ENCODE results near the gene MTRR.

MTRR gene

DNA sequence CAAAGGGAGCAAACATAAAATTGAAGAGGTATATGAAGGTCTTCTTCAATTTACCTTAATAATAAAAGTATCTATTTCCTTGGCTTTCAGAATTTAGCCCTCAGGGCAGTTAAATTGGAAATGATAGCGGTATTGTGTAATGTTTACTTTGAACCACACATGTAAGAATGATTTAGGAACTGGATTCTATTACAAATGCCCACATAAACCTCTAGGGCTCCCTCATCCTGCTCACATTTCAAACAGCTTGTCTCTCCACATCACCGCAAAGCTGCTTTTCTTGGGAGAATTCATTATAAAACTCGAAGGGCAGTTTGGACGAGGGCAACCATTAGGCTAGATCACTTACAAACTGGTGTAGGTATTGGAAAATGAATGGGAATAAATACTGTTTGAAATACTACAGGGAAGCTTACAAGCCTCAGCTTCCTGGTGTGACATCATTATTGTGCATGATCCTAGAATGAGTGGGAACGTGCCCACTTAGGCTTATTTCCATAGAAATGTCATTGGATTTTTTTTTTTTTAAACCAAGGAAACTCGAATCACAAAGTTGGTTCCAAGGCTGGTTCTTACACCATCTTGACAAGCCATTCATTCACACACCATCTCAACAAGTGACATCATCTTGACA is 47.3 kb downstream of the MTRR start:
- H3K4me1 ChIP-seq (ENCODE audit: control insufficient read depth in 1 of 2, insufficient read depth in 2 of 2, low read length in 2 of 2), result no peaks in the 10 kb centered on the region
- no peak overlapping the region for H3K23ac ChIP-seq (ENCODE audit: low read length)
- H3K27me3 ChIP-seq (ENCODE audit: insufficient read depth, low read length), result no peaks in the 10 kb centered on the region
- H3K36me3 ChIP-seq (ENCODE audit: control insufficient read depth in 1 of 2, insufficient read depth in 2 of 2, low read length in 2 of 2), result peaks cover 0 to 1% of the 10 kb centered on the region in 2 experiments
- no peak overlapping the region for H3K4me2 ChIP-seq (ENCODE audit: low read length)
- no peak overlapping the region for H2BK12ac ChIP-seq (ENCODE audit: low read length)
- H2BK120ac ChIP-seq (ENCODE audit: insufficient read depth, low read length, poor library complexity), result no peak overlapping the region
- H2AFZ ChIP-seq (ENCODE audit: insufficient read depth, low read length, poor library complexity), result no peak overlapping the region
- no peak overlapping the region for H2AK5ac ChIP-seq (ENCODE audit: low read length)
- no peak overlapping the region for H3K9ac ChIP-seq (ENCODE audit: low read length)
- H4K91ac ChIP-seq (ENCODE audit: low read depth, low read length), result no peak overlapping the region
- DNase-seq, result no peak
- no CpG with 5 or more reads among the region's 6 CpGs for WGBS (ENCODE audit: extremely low coverage, insufficient coverage, insufficient read length)
- H3K27ac ChIP-seq (ENCODE audit: low read depth, low read length), result no peak overlapping the region
- H2BK5ac ChIP-seq (ENCODE audit: low read depth, low read length, poor library complexity), result no peak overlapping the region
- no peak overlapping the region for H3K14ac ChIP-seq (ENCODE audit: low read length)
- no peak overlapping the region for H3K4me3 ChIP-seq (ENCODE audit: low read depth, low read length)
- H3K9me3 ChIP-seq (ENCODE audit: insufficient read depth, low read depth, low read length), result peaks cover 2% of the 10 kb centered on the region
- no peak overlapping the region for H3K4ac ChIP-seq (ENCODE audit: low read depth, low read length)
- H3K79me1 ChIP-seq (ENCODE audit: low read length), result no peaks in the 10 kb centered on the region
- no peaks in the 10 kb centered on the region for H3K79me2 ChIP-seq (ENCODE audit: control insufficient read depth, insufficient read depth, low read length, poor library complexity)
- no peak overlapping the region for H4K12ac ChIP-seq (ENCODE audit: low read depth, low read length)
- no peak overlapping the region for H4K8ac ChIP-seq (ENCODE audit: low read depth, low read length)
- H3K18ac ChIP-seq (ENCODE audit: low read length), result no peak overlapping the region

GRCh38 chr5:7917130-7918123 is 48.5 kb downstream of the MTRR start:
- no CpG with 5 or more reads among the region's 5 CpGs for WGBS (ENCODE audit: extremely low coverage, insufficient coverage, insufficient read length)
- H2AK5ac ChIP-seq (ENCODE audit: low read length), result no peak overlapping the region
- H3K4ac ChIP-seq (ENCODE audit: low read depth, low read length), result no peak overlapping the region
- H3K4me1 ChIP-seq (ENCODE audit: control insufficient read depth in 1 of 2, insufficient read depth in 2 of 2, low read length in 2 of 2), result no peaks in the 10 kb centered on the region
- H2BK12ac ChIP-seq (ENCODE audit: low read length), result no peak overlapping the region
- H2AFZ ChIP-seq (ENCODE audit: insufficient read depth, low read length, poor library complexity), result no peak overlapping the region
- no peak overlapping the region for H3K18ac ChIP-seq (ENCODE audit: low read length)
- H3K14ac ChIP-seq (ENCODE audit: low read length), result no peak overlapping the region
- no peaks in the 10 kb centered on the region for H3K9me3 ChIP-seq (ENCODE audit: insufficient read depth, low read depth, low read length)
- no peaks in the 10 kb centered on the region for H3K27me3 ChIP-seq (ENCODE audit: insufficient read depth, low read length)
- H3K27ac ChIP-seq (ENCODE audit: low read depth, low read length), result no peak overlapping the region
- H4K8ac ChIP-seq (ENCODE audit: low read depth, low read length), result no peak overlapping the region
- no peaks in the 10 kb centered on the region for H3K36me3 ChIP-seq (ENCODE audit: control insufficient read depth in 1 of 2, insufficient read depth in 2 of 2, low read length in 2 of 2)
- H3K4me2 ChIP-seq (ENCODE audit: low read length), result no peak overlapping the region
- H2BK5ac ChIP-seq (ENCODE audit: low read depth, low read length, poor library complexity), result no peak overlapping the region
- H2BK120ac ChIP-seq (ENCODE audit: insufficient read depth, low read length, poor library complexity), result no peak overlapping the region
- no peaks in the 10 kb centered on the region for H3K79me2 ChIP-seq (ENCODE audit: control insufficient read depth, insufficient read depth, low read length, poor library complexity)
- H3K4me3 ChIP-seq (ENCODE audit: low read depth, low read length), result no peak overlapping the region
- H3K23ac ChIP-seq (ENCODE audit: low read length), result no peak overlapping the region
- H4K91ac ChIP-seq (ENCODE audit: low read depth, low read length), result no peak overlapping the region
- no peaks in the 10 kb centered on the region for H3K79me1 ChIP-seq (ENCODE audit: low read length)
- no peak for DNase-seq
- no peak overlapping the region for H3K9ac ChIP-seq (ENCODE audit: low read length)
- H4K12ac ChIP-seq (ENCODE audit: low read depth, low read length), result no peak overlapping the region

DNA sequence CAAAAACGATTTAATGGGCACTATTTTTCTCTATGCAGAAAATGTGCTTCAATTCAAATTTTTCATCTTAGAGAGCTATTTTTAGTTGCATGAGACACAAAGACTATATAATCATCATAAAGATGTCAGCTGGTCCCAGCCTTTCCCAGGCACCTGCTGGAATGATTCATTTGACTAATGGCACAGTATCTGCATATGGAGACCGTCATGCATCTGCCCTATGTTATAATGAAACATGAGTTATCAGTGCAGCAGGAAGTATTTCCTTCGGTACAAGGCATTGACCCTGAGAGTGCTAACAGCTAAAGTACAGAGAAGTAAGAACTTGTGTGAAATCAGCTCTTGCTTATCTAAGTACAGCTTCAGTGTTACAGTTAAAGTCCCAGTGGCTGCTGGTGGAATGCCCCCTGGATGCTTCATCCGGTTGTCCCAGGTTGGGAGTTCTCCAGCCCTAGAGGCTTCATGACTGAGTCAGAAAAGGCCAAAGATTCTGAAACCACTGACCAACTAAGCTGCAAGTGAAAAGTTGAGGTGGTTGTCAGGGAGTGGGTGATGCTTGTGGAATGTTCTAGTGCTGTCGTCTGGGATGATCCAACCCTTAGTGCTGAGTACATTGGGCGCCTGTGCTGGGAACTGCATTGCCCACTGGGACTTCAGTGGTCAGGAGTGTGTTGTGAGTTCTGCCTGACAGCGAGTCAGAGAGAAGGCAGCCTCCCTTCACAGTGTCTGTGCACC is 57.2 kb downstream of the MTRR start:
- no CpG with 5 or more reads among the region's 7 CpGs for WGBS (ENCODE audit: extremely low coverage, insufficient coverage, insufficient read length)
- H3K4me2 ChIP-seq (ENCODE audit: low read length), result no peak overlapping the region
- H4K8ac ChIP-seq (ENCODE audit: low read depth, low read length), result no peak overlapping the region
- H3K4me1 ChIP-seq (ENCODE audit: control insufficient read depth in 1 of 2, insufficient read depth in 2 of 2, low read length in 2 of 2), result no peaks in the 10 kb centered on the region
- H3K79me1 ChIP-seq (ENCODE audit: low read length), result no peaks in the 10 kb centered on the region
- no peaks in the 10 kb centered on the region for H3K79me2 ChIP-seq (ENCODE audit: control insufficient read depth, insufficient read depth, low read length, poor library complexity)
- no peak overlapping the region for H2BK120ac ChIP-seq (ENCODE audit: insufficient read depth, low read length, poor library complexity)
- no peak overlapping the region for H2AK5ac ChIP-seq (ENCODE audit: low read length)
- H4K91ac ChIP-seq (ENCODE audit: low read depth, low read length), result no peak overlapping the region
- no peaks in the 10 kb centered on the region for H3K36me3 ChIP-seq (ENCODE audit: control insufficient read depth in 1 of 2, insufficient read depth in 2 of 2, low read length in 2 of 2)
- H3K9ac ChIP-seq (ENCODE audit: low read length), result no peak overlapping the region
- H3K18ac ChIP-seq (ENCODE audit: low read length), result no peak overlapping the region
- no peak overlapping the region for H3K4ac ChIP-seq (ENCODE audit: low read depth, low read length)
- H3K27ac ChIP-seq (ENCODE audit: low read depth, low read length), result no peak overlapping the region
- no peak overlapping the region for H3K23ac ChIP-seq (ENCODE audit: low read length)
- H3K9me3 ChIP-seq (ENCODE audit: insufficient read depth, low read depth, low read length), result peaks cover 1% of the 10 kb centered on the region
- no peaks in the 10 kb centered on the region for H3K27me3 ChIP-seq (ENCODE audit: insufficient read depth, low read length)
- H3K14ac ChIP-seq (ENCODE audit: low read length), result no peak overlapping the region
- H2BK12ac ChIP-seq (ENCODE audit: low read length), result no peak overlapping the region
- DNase-seq, result no peak
- no peak overlapping the region for H4K12ac ChIP-seq (ENCODE audit: low read depth, low read length)
- H3K4me3 ChIP-seq (ENCODE audit: low read depth, low read length), result no peak overlapping the region
- no peak overlapping the region for H2AFZ ChIP-seq (ENCODE audit: insufficient read depth, low read length, poor library complexity)
- no peak overlapping the region for H2BK5ac ChIP-seq (ENCODE audit: low read depth, low read length, poor library complexity)

DNA sequence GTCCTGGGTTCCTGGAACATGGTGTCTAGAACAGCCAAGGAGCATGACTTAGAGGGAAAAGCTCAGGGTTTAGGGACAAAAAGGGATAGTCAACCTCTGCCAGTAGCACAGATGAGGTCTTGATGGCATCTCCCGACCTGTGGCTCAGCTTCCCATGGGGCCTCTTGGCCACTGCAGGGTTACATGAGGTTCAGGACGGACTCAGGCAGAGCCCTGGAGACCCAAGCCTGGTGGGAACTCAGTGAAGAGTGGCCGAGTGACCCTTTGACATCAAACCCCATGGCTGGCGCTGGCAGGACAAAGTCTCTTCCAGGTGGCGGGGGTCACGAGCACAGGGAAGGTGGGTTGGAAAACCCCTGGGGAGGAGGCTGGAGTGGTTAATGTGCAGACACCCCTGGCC is 57.8 kb downstream of the MTRR start:
- no peak overlapping the region for H4K8ac ChIP-seq (ENCODE audit: low read depth, low read length)
- WGBS (ENCODE audit: extremely low coverage, insufficient coverage, insufficient read length), result no CpG with 5 or more reads among the region's 6 CpGs
- no peaks in the 10 kb centered on the region for H3K36me3 ChIP-seq (ENCODE audit: control insufficient read depth in 1 of 2, insufficient read depth in 2 of 2, low read length in 2 of 2)
- H2BK5ac ChIP-seq (ENCODE audit: low read depth, low read length, poor library complexity), result no peak overlapping the region
- peaks cover 3% of the 10 kb centered on the region for H3K9me3 ChIP-seq (ENCODE audit: insufficient read depth, low read depth, low read length)
- H3K18ac ChIP-seq (ENCODE audit: low read length), result no peak overlapping the region
- H2AFZ ChIP-seq (ENCODE audit: insufficient read depth, low read length, poor library complexity), result no peak overlapping the region
- H3K4me3 ChIP-seq (ENCODE audit: low read depth, low read length), result no peak overlapping the region
- no peaks in the 10 kb centered on the region for H3K79me2 ChIP-seq (ENCODE audit: control insufficient read depth, insufficient read depth, low read length, poor library complexity)
- no peak overlapping the region for H2AK5ac ChIP-seq (ENCODE audit: low read length)
- no peak overlapping the region for H3K4ac ChIP-seq (ENCODE audit: low read depth, low read length)
- H3K9ac ChIP-seq (ENCODE audit: low read length), result no peak overlapping the region
- no peak overlapping the region for H3K4me2 ChIP-seq (ENCODE audit: low read length)
- no peak overlapping the region for H2BK120ac ChIP-seq (ENCODE audit: insufficient read depth, low read length, poor library complexity)
- DNase-seq, result no peak
- H2BK12ac ChIP-seq (ENCODE audit: low read length), result no peak overlapping the region
- no peak overlapping the region for H3K27ac ChIP-seq (ENCODE audit: low read depth, low read length)
- H4K12ac ChIP-seq (ENCODE audit: low read depth, low read length), result no peak overlapping the region
- H4K91ac ChIP-seq (ENCODE audit: low read depth, low read length), result no peak overlapping the region
- no peak overlapping the region for H3K23ac ChIP-seq (ENCODE audit: low read length)
- H3K14ac ChIP-seq (ENCODE audit: low read length), result no peak overlapping the region
- H3K4me1 ChIP-seq (ENCODE audit: control insufficient read depth in 1 of 2, insufficient read depth in 2 of 2, low read length in 2 of 2), result no peaks in the 10 kb centered on the region
- H3K27me3 ChIP-seq (ENCODE audit: insufficient read depth, low read length), result no peaks in the 10 kb centered on the region
- H3K79me1 ChIP-seq (ENCODE audit: low read length), result no peaks in the 10 kb centered on the region
